GM20000 (cell line): ENCODE results near the gene GALNTL6.

Experiments
- DNase-seq: peaks from one replicate; pipeline ENCODE4 v3.0.0; 2012; ENCODE audit warnings: low spot score
- CTCF ChIP-seq: IDR thresholded peaks from 2 replicates; pipeline ENCODE4 v1.5.1; 2012; ENCODE audit warnings: mild to moderate bottlenecking, control low read depth; ENCODE audit errors: extremely low read depth, missing control alignments

The GALNTL6 gene

GRCh38 chr4:172169871-172170270, 356.7 kb downstream of the GALNTL6 start:
- no peak for TF ChIP-seq CTCF
- no peak for DNase-seq

- no peak for TF ChIP-seq CTCF
- no peak for DNase-seq
Observed at GRCh38 chr4:172173206-172173605, 360.0 kb downstream of the GALNTL6 start.

GRCh38 chr4:172177382-172177781, 364.2 kb downstream of the GALNTL6 start:
- TF ChIP-seq CTCF = no peak
- no peak for DNase-seq

- DNase-seq = no peak
- no peak for TF ChIP-seq CTCF
Observed at GRCh38 chr4:172188248-172188988, 375.2 kb downstream of the GALNTL6 start.

- peak; percentile 36 for TF ChIP-seq CTCF
- peak; percentile 18 for DNase-seq
Observed at GRCh38 chr4:172202480-172203076, 389.4 kb downstream of the GALNTL6 start.

GRCh38 chr4:172207258-172207657, 394.1 kb downstream of the GALNTL6 start:
- DNase-seq = no peak
- TF ChIP-seq CTCF = no peak

GRCh38 chr4:172207886-172208285, 394.7 kb downstream of the GALNTL6 start:
- DNase-seq = no peak
- no peak for TF ChIP-seq CTCF
